GM13976 (cell line): Measurements from ENCODE around the gene ZNF620.

ENCODE experiments used
- DNase-seq: peaks from one replicate; pipeline ENCODE4 v3.0.0; 2012; ENCODE audit warnings: low spot score
- CTCF ChIP-seq: IDR thresholded peaks from 2 replicates; pipeline ENCODE4 v1.5.1; 2012; ENCODE audit warnings: borderline replicate concordance, mild to moderate bottlenecking; ENCODE audit not compliant: insufficient read depth; ENCODE audit errors: extremely low read depth, missing control alignments, control extremely low read depth
- in situ Hi-C: fragments of 300-500 bp; cut with MboI; formaldehyde crosslinking; loops from one replicate; pipeline ENCODE4 v1.12.0; 2022; ENCODE audit warnings: low sequenced_read_pairs, mixed read lengths, inconsistent platforms; ENCODE audit not compliant: unreplicated experiment

Gene ZNF620

GRCh38 chr3:40476478-40477470 lies 29.1 kb upstream of the ZNF620 start, which contains the start of gene ZNF619:
ZNF619 (plus strand) TSS chr3:40477122; CDS start chr3:40477980, 858 bp downstream.
- in situ Hi-C loops: no loop called here
- DNase-seq: peak; percentile 86
- TF ChIP-seq CTCF: no peak

- in situ Hi-C loops: no loop called here
- no peak for TF ChIP-seq CTCF
- DNase-seq: no peak
These were observed 28.2 kb upstream of the ZNF620 start for GRCh38 chr3:40477666-40478065.

GRCh38 chr3:40487172-40487571 lies 18.7 kb upstream of the ZNF620 start:
- TF ChIP-seq CTCF: no peak
- no peak for DNase-seq
- in situ Hi-C loops: no loop called here

- no peak for DNase-seq
- in situ Hi-C loops: no loop called here
- no peak for TF ChIP-seq CTCF
These were observed 14.9 kb upstream of the ZNF620 start for GRCh38 chr3:40490916-40491315.

- TF ChIP-seq CTCF: no peak
- no peak for DNase-seq
- in situ Hi-C loops: no loop called here
These were observed 11.1 kb upstream of the ZNF620 start for GRCh38 chr3:40494698-40495097.

GRCh38 chr3:40497288-40497687 lies 8.6 kb upstream of the ZNF620 start:
- TF ChIP-seq CTCF: no peak
- DNase-seq: no peak
- in situ Hi-C loops: no loop called here

GRCh38 chr3:40499952-40500351 lies 5.9 kb upstream of the ZNF620 start:
- no peak for DNase-seq
- no peak for TF ChIP-seq CTCF
- in situ Hi-C loops: no loop called here
